ENCODE measurements around the gene ZC3H6.

ZC3H6 gene

DNA sequence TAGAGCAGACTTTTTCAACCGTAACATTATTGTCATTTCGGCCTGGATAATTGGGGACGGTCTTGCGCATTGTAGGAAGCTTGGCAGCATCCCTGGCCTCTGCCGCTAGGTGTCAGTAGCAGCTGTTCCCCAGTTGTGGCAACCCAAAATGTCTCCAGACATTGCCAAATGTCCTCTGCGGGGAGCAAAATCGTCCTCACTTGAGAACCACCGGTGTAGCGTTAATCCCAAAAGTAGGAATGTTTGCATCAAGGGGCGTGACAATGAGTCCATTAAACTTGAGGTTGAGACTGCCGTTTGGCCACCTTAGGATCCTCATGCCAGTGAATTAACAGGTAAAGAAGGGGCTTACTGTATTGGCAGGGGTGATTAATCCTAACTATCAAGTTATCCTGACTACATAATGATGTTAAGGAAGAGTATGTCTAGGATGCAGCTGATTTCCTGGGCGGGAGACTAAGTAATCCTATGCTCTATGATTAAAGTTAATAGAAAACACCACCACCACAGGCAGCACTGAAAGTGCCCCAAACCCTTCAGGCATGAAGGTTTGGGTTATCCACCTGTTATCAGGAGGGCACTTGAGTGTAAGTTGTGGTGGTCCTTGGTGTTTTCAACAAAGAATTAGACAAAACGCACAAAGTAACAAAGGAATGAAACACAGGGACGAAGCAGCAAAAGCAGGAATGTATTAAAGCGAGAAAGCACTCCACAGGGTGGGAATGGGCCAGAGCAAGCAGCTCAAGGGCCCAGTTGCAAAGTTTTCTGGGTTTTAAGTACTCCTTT lies 15.7 kb upstream of the ZC3H6 start:
- no peak overlapping the region for H3K4me3 ChIP-seq (replicated peaks; ENCODE audit: low read depth, low read length)
- TF ChIP-seq, protein P1, sequence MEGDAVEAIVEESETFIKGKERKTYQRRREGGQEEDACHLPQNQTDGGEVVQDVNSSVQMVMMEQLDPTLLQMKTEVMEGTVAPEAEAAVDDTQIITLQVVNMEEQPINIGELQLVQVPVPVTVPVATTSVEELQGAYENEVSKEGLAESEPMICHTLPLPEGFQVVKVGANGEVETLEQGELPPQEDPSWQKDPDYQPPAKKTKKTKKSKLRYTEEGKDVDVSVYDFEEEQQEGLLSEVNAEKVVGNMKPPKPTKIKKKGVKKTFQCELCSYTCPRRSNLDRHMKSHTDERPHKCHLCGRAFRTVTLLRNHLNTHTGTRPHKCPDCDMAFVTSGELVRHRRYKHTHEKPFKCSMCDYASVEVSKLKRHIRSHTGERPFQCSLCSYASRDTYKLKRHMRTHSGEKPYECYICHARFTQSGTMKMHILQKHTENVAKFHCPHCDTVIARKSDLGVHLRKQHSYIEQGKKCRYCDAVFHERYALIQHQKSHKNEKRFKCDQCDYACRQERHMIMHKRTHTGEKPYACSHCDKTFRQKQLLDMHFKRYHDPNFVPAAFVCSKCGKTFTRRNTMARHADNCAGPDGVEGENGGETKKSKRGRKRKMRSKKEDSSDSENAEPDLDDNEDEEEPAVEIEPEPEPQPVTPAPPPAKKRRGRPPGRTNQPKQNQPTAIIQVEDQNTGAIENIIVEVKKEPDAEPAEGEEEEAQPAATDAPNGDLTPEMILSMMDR (IDR thresholded peaks at IDR 0.05; ENCODE audit: low read length, missing control alignments) = no peak
- DNase-seq (ENCODE audit: low read depth) = peak; percentile 90

DNA sequence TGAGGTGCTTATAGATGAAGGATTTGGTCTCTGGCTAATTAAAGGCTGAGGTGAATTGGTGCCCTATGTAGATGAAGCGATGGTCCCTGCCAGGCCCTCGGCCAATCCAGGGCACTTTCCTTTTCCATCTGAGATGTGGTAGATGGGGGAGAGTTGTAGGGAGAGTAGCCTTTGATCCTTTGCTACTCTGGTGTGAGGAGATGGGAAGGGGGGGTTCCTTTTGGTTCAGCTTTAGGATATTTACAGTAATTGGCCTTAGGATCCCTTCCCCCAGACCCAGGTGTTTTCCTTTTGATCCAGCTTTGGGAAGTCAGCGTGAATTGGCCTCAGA lies 15.1 kb upstream of the ZC3H6 start:
- TF ChIP-seq, protein P1 (IDR thresholded peaks at IDR 0.05; ENCODE audit: low read length, missing control alignments) = no peak
- H3K4me3 ChIP-seq (replicated peaks; ENCODE audit: low read depth, low read length) = no peak overlapping the region
- no peak for DNase-seq (ENCODE audit: low read depth)

DNA sequence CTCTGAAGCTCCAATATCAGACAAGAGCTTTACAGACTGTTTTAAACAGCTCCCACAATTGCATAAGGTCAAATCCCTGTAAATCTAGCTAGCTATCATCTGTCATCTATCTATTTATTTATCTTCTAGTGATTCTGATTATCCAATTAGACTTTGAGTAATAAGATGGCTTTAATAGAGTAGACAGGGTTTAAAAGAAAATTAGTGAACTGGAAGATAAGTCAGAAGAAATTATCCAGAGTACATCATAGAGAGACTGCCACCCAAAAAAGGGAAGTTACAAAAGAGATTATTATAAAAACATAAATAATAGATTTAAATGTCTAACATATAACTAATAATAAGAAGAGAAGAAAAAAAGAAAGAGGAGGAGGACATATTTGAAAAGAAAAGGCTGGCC lies 12.5 kb upstream of the ZC3H6 start:
- H3K4me3 ChIP-seq (replicated peaks; ENCODE audit: low read depth, low read length) = no peak overlapping the region
- no peak for DNase-seq (ENCODE audit: low read depth)
- TF ChIP-seq, protein P1 (IDR thresholded peaks at IDR 0.05; ENCODE audit: low read length, missing control alignments) = no peak

DNA sequence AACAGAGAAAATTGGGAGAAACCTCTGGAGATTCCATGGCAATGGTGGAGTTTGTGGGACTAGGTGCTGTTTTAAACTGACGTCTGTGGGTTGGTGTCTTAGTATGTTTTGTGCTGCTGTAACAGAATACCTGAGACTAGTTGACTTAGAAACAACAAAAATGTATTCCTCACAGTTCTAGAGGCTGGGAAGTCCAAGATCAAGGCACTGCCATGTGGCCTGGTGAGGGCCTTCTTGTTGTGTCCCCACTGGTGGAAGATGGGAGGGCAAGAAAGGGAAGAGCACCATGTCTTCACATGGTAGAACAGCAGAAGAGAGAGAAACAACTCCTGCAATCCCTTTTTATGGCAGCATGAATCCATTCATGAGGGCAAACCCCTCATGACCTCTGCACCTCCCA lies 6.8 kb upstream of the ZC3H6 start:
- H3K4me3 ChIP-seq (replicated peaks; ENCODE audit: low read depth, low read length) = no peak overlapping the region
- TF ChIP-seq, protein P1 (IDR thresholded peaks at IDR 0.05; ENCODE audit: low read length, missing control alignments) = no peak
- no peak for DNase-seq (ENCODE audit: low read depth)

DNA sequence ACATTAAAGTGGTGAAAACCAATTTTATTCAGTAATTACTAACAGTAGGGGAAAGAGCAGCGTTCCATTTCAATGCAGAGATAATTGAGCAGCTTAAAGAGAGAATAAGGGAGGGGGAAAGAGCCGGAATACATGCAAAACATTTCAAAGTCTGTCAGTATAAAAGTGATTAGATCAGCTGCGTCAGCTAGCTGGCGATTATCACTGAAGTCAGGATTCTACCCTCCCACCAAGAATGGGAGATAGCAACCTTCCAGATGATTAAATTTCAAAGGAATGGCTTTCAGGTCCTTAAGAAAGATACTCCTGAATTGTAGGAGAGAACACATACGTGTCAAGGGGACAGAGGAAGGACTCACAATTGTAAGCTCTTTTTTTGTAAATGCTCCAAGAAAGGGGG lies 2.7 kb upstream of the ZC3H6 start:
- no peak for DNase-seq (ENCODE audit: low read depth)
- TF ChIP-seq, protein P1 (IDR thresholded peaks at IDR 0.05; ENCODE audit: low read length, missing control alignments) = no peak
- H3K4me3 ChIP-seq (replicated peaks; ENCODE audit: low read depth, low read length) = no peak overlapping the region

DNA sequence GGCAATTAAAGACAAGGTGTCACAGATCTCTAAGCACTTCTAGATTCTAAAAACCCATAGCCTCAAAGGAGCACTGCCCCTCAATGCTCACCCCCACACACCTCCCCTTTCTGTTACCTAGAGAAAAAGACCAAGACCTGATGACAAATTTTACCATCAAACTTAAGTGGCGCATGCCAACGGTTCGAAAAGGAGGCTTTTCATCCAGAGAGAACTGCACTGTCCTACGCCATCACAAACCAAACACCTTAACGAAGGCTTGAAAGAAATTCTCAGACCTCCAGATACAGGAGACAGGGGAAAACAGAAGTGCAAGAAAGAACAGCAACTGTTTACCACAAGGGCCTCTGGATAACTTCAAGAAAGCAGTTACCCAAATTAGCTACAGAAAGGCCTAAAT lies 2.0 kb upstream of the ZC3H6 start:
- H3K4me3 ChIP-seq (replicated peaks; ENCODE audit: low read depth, low read length) = no peak overlapping the region
- DNase-seq (ENCODE audit: low read depth) = no peak
- TF ChIP-seq, protein P1 (IDR thresholded peaks at IDR 0.05; ENCODE audit: low read length, missing control alignments) = no peak

All from fibroblast of pulmonary artery (primary cell).